HCT116 (cell line): ENCODE results near the gene DNM1. TPM values are rescaled to one million over a fixed set of nuclear protein-coding genes. Genes with fewer than 3 reads are reported as not detected.

ENCODE experiments used
- ATAC-seq: fragments of 200-7000 bp; cut with Tn5 transposase; 2 replicates; pipeline ENCODE4 v1.9.1; 2020; ENCODE audit warnings: mild to moderate bottlenecking, moderate library complexity
- BruUV-seq: library from RNA; stranded (reverse); fragments of 400-500 nt; replicated peaks from 2 replicates; lab custom pipeline; 2021; lab: Mats Ljungman, UMichigan
- CTCF ChIA-PET: fragments of 300-600 bp; sonication (Branson Sonifier 250); formaldehyde crosslinking; loops from one replicate; lab custom pipeline; 2021; ENCODE audit warnings: antibody characterized with exemption; lab: Charles Lee
- POLR2A ChIA-PET: fragments of 300-600, 350-600 bp; sonication (Branson Sonifier 250); formaldehyde crosslinking; loops from one replicate; lab custom pipeline; 2021; ENCODE audit warnings: antibody characterized with exemption; lab: Charles Lee
- RAD21 ChIA-PET, 2 experiments: fragments of 300-600 bp; sonication (Branson Sonifier 250); formaldehyde crosslinking; loops; one replicate each; lab custom pipeline; 2023; ENCODE audit warnings: low total read pairs in 2 of 2; ENCODE audit not compliant: uncharacterized antibody in 2 of 2, unreplicated experiment in 2 of 2, low non-redundant PET in 1 of 2; lab: Charles Lee
- DNase-seq: peaks from one replicate; pipeline ENCODE4 v3.0.0-alpha.2; 2010; ENCODE audit warnings: low read depth, low spot score
- H2AFZ ChIP-seq: fragments of 200-600 bp; shearing (Covaris generic), sonication (generic); 2 replicates; pipeline ENCODE4 v1.6.1; 2017; ENCODE audit warnings: low read depth, mixed run types, mixed read lengths, antibody characterized with exemption, low read length; ENCODE audit not compliant: poor library complexity, severe bottlenecking
- H3K27ac ChIP-seq: 2 replicates; pipeline ENCODE4 v1.5.1; 2012; ENCODE audit warnings: low read depth, low read length
- H3K27me3 ChIP-seq: fragments of 200-600 bp; sonication (generic); 2 replicates; pipeline ENCODE4 v1.6.1; 2016; ENCODE audit warnings: mixed run types, low read length, mixed read lengths; ENCODE audit not compliant: insufficient read depth
- H3K36me3 ChIP-seq, 2 experiments: fragments of 200-500 bp in 1 of 2; fragments of 200-600 bp in 1 of 2; sonication (Bioruptor generic) in 1 of 2; sonication (generic) in 1 of 2; 2 replicates each; pipeline versions ENCODE4 v1.5.1 to v1.6.1; 2014 to 2016; ENCODE audit warnings: low read length in 2 of 2, inconsistent platforms in 1 of 2, mixed read lengths in 1 of 2, mixed run types in 1 of 2; ENCODE audit not compliant: insufficient read depth in 2 of 2, control insufficient read depth in 1 of 2
- H3K4me1 ChIP-seq, 2 experiments: fragments of 200-600 bp in 1 of 2; sonication (generic) in 1 of 2; 2 replicates each; pipeline versions ENCODE4 v1.5.1 to v1.6.1; 2012 to 2017; ENCODE audit warnings: low read length in 2 of 2, inconsistent platforms in 1 of 2, mild to moderate bottlenecking in 1 of 2, mixed read lengths in 1 of 2, mixed run types in 1 of 2, moderate library complexity in 1 of 2; ENCODE audit not compliant: insufficient read depth in 2 of 2, control insufficient read depth in 1 of 2
- H3K4me2 ChIP-seq: fragments of 200-600 bp; sonication (generic); 2 replicates; pipeline ENCODE4 v1.6.1; 2017; ENCODE audit warnings: mixed run types, low read length, mixed read lengths
- H3K4me3 ChIP-seq, 2 experiments: fragments of 200-600 bp in 1 of 2; sonication (generic) in 1 of 2; replicated peaks in 1 of 2; 2 replicates each; pipeline ENCODE4 v1.5.1; 2011 to 2016; ENCODE audit warnings: low read length in 2 of 2, control low read depth in 1 of 2, low read depth in 1 of 2, mild to moderate bottlenecking in 1 of 2, mixed read lengths in 1 of 2, mixed run types in 1 of 2
- H3K79me2 ChIP-seq: fragments of 200-600 bp; sonication (generic); 2 replicates; pipeline ENCODE4 v1.6.1; 2017; ENCODE audit warnings: mild to moderate bottlenecking, mixed run types, low read length, moderate library complexity, mixed read lengths; ENCODE audit not compliant: insufficient read depth
- H3K9ac ChIP-seq: fragments of 200-600 bp; sonication (generic); 2 replicates; pipeline ENCODE4 v1.6.1; 2016; ENCODE audit warnings: low read length, mixed read lengths
- H3K9me2 ChIP-seq: fragments of 200-600 bp; sonication (generic), shearing (Covaris generic); 2 replicates; pipeline ENCODE4 v1.6.1; 2017; ENCODE audit warnings: mixed run types, mild to moderate bottlenecking, moderate library complexity; ENCODE audit not compliant: insufficient read depth
- H3K9me3 ChIP-seq, 2 experiments: fragments of 200-500 bp in 1 of 2; fragments of 200-600 bp in 1 of 2; sonication (Bioruptor generic) in 1 of 2; sonication (generic) in 1 of 2; 2 replicates each; pipeline ENCODE4 v1.6.1; 2014 to 2017; ENCODE audit warnings: low read length in 2 of 2, mixed read lengths in 2 of 2, inconsistent platforms in 1 of 2, low read depth in 1 of 2, mild to moderate bottlenecking in 1 of 2, mixed run types in 1 of 2, moderate library complexity in 1 of 2; ENCODE audit not compliant: control insufficient read depth in 1 of 2, insufficient read depth in 1 of 2
- H4K20me1 ChIP-seq: fragments of 200-600 bp; sonication (generic), shearing (Covaris generic); 2 replicates; pipeline ENCODE4 v1.6.1; 2017; ENCODE audit warnings: mixed run types, mild to moderate bottlenecking, moderate library complexity; ENCODE audit not compliant: insufficient read depth
- CBX3 ChIP-seq: IDR thresholded peaks from 2 replicates; pipeline ENCODE4 v1.6.1; 2012; ENCODE audit warnings: low read depth
- CTCF ChIP-seq, 3 experiments: fragments of 200-600 bp in 1 of 3; sonication (generic) in 1 of 3; IDR thresholded peaks in 2 of 3; conservative IDR thresholded peaks in 1 of 3; 2 replicates each; pipeline ENCODE4 v1.5.1; 2012 to 2017; ENCODE audit warnings: low read depth in 2 of 3, low read length in 2 of 3, antibody characterized with exemption in 1 of 3, borderline replicate concordance in 1 of 3, control low read depth in 1 of 3, mild to moderate bottlenecking in 1 of 3, mixed read lengths in 1 of 3, mixed run types in 1 of 3, moderate library complexity in 1 of 3; ENCODE audit not compliant: insufficient read depth in 1 of 3
- EGR1 ChIP-seq: IDR thresholded peaks from 2 replicates; pipeline ENCODE4 v1.6.1; 2012; ENCODE audit warnings: low read depth
- ELF1 ChIP-seq: IDR thresholded peaks from 2 replicates; pipeline ENCODE4 v1.6.1; 2012; ENCODE audit warnings: low read depth, borderline replicate concordance
- EZH2phosphoT487 ChIP-seq: fragments of 200-600 bp; IDR thresholded peaks from 2 replicates; pipeline ENCODE4 v1.6.1; 2018; ENCODE audit warnings: antibody characterized with exemption, borderline replicate concordance
- FOSL1 ChIP-seq: IDR thresholded peaks from 2 replicates; pipeline ENCODE4 v1.6.1; 2012; ENCODE audit warnings: low read depth
- JUND ChIP-seq: IDR thresholded peaks from 2 replicates; pipeline ENCODE4 v1.6.1; 2012
- MAX ChIP-seq: IDR thresholded peaks from 2 replicates; pipeline ENCODE4 v1.6.1; 2012
- POLR2A ChIP-seq: IDR thresholded peaks from 2 replicates; pipeline ENCODE4 v1.7.0; 2011; ENCODE audit warnings: borderline replicate concordance; ENCODE audit not compliant: insufficient read depth, insufficient read length; ENCODE audit errors: extremely low read depth
- POLR2AphosphoS5 ChIP-seq: IDR thresholded peaks from 2 replicates; pipeline ENCODE4 v1.6.1; 2011; ENCODE audit warnings: mild to moderate bottlenecking, low read depth, low read length, moderate library complexity
- RAD21 ChIP-seq: IDR thresholded peaks from 2 replicates; pipeline ENCODE4 v1.6.1; 2012; ENCODE audit warnings: low read depth, mild to moderate bottlenecking
- REST ChIP-seq: IDR thresholded peaks from 2 replicates; pipeline ENCODE4 v1.6.1; 2012; ENCODE audit warnings: low read depth
- SIN3A ChIP-seq: IDR thresholded peaks from 2 replicates; pipeline ENCODE4 v1.6.1; 2012; ENCODE audit warnings: low read depth
- SP1 ChIP-seq: IDR thresholded peaks from 2 replicates; pipeline ENCODE4 v1.6.1; 2012; ENCODE audit warnings: low read depth
- SRF ChIP-seq: IDR thresholded peaks from 2 replicates; pipeline ENCODE4 v1.6.1; 2012; ENCODE audit warnings: low read depth
- TCF7L2 ChIP-seq: IDR thresholded peaks from 2 replicates; pipeline ENCODE4 v1.7.0; 2011; ENCODE audit warnings: borderline replicate concordance, inconsistent platforms; ENCODE audit not compliant: insufficient read depth, insufficient read length; ENCODE audit errors: extremely low read depth
- ZBTB33 ChIP-seq: IDR thresholded peaks from 2 replicates; pipeline ENCODE4 v1.6.1; 2011; ENCODE audit warnings: mild to moderate bottlenecking, low read length, moderate library complexity; ENCODE audit not compliant: insufficient replicate concordance; ENCODE audit errors: extremely low read depth
- ZFX ChIP-seq: fragments of 450-650 bp; IDR thresholded peaks from 2 replicates; pipeline ENCODE4 v1.6.1; 2017
- ZNF274 ChIP-seq: fragments of 200-500 bp; sonication (Bioruptor generic); IDR thresholded peaks from 2 replicates; pipeline ENCODE4 v1.6.1; 2014; ENCODE audit warnings: mild to moderate bottlenecking, low read depth, low read length, inconsistent platforms
- intact Hi-C: fragments of 100-400 bp; cut with micrococcal nuclease; formaldehyde crosslinking; loops from 2 replicates; pipeline ENCODE4 v1.10.0; 2022
- total RNA-seq: library from RNA; stranded (reverse); gene quantifications from one replicate; pipeline ENCODE4 v1.2.1, GENCODE V29; 2021; ENCODE audit not compliant: unreplicated experiment
- TF ChIP-seq, protein P1 (sequence below): IDR thresholded peaks from 2 replicates; pipeline ENCODE4 v1.6.1; 2012

Gene DNM1
- total RNA-seq, 1 experiment from 2014 or later, result 12.0 TPM

DNA sequence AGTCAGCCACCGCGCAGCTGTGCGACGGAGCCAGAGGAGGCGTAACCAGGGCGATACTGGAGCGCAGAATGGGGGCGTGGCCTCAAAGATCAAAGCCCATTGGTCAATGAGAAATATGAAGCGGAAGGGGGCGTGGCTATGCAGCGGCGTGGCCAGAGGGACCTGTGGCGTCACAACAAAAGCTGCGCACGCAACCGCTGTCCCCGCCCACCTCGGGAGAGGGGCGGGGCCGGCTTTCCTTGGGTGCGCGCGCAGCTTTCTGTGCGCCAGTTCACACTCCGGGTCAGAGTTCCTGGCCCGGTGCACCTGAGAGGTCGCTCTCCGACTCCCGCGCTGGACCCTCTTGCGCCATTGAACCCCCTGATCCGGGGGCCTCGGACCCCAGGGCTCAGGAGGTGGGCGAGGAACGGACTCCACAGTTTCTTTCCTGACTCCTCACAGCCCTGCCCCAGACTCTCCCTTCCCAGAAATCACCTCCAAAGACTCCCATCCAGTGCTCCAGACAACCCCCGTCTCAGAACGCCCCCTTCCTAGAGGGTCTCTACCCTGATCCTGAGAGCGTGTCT is 72.9 kb downstream of the DNM1 start, which contains the start of gene SWI5:
Gene SWI5, plus strand, starts transcription at position 269 of the 566 bp plus-strand sequence.
- Histone ChIP-seq H3K4me1 (peaks cover 17 to 32% of the 10 kb centered on the region in 2 experiments), H3K9ac (peak within 1 kb of the TSS; percentile 98), H3K9me2 (no peaks in the 10 kb centered on the region), H3K36me3 (peaks cover 7 to 8% of the 10 kb centered on the region in 2 experiments; a peak in 2 of 4 replicates), H3K27ac (peak within 1 kb of the TSS; percentile 92), H3K27me3 (no peaks in the 10 kb centered on the region), H3K4me2 (peak within 1 kb of the TSS; percentile 99), H3K9me3 (no peaks in the 10 kb centered on the region), H4K20me1 (no peaks in the 10 kb centered on the region), H2AFZ (no peak within 1 kb of the TSS), H3K79me2 (peaks cover 23% of the 10 kb centered on the region), H3K4me3 (peak within 1 kb of the TSS; percentile 93 to 99)
- ChIA-PET RAD21 (interaction anchor here in 1 of 2 experiments (0.9 kb wide), 1 partner anchor 19 kb away, joined by 3 read pairs; no protein-coding TSS in a partner anchor), POLR2A (interaction anchor here (0.8 to 1.1 kb wide), 4 partner anchors 9 to 86 kb away, joined by 3 to 4 read pairs (median 3); no protein-coding TSS in a partner anchor), CTCF (interaction anchor here (0.9 to 1.0 kb wide), 2 partner anchors 9 to 19 kb away, joined by 3 read pairs; no protein-coding TSS in a partner anchor)
- BruUV-seq, result no TSS peak
- peak; percentile 89 for ATAC-seq
- peak; percentile 98 for DNase-seq
- intact Hi-C loops, result no loop called here
- TF ChIP-seq TCF7L2 (peak; percentile 56), EZH2phosphoT487 (no peak), JUND (no peak), CTCF (IDR thresholded peaks at IDR 0.05 in 2 of 3, conservative IDR thresholded peaks at IDR 0.05 in 1 of 3; ENCODE audit: borderline replicate concordance in 1 of 3, insufficient read depth in 1 of 3, low read depth in 2 of 3, low read length in 2 of 3) (no peak), SRF (no peak), MAX (no peak), ZNF274 (no peak), EGR1 (no peak), CBX3 (no peak), FOSL1 (no peak), ELF1 (no peak), POLR2A (peak; percentile 93), SIN3A (no peak), POLR2AphosphoS5 (peak; percentile 98), REST (no peak), ZBTB33 (no peak), ZFX (no peak), SP1 (no peak), RAD21 (no peak)
- TF ChIP-seq, protein P1, sequence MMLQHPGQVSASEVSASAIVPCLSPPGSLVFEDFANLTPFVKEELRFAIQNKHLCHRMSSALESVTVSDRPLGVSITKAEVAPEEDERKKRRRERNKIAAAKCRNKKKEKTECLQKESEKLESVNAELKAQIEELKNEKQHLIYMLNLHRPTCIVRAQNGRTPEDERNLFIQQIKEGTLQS, result no peak
